Lower leg skin (tissue), 3 donors: ENCODE results near the gene BRAP.

Source experiments
- CTCF ChIP-seq, 3 donors: fragments of 450-650 bp; IDR thresholded peaks; one replicate each; pipeline ENCODE4 v1.5.1; 2016; ENCODE audit warnings: antibody characterized with exemption in 3 of 3, mild to moderate bottlenecking in 3 of 3, moderate library complexity in 2 of 3
- POLR2A ChIP-seq, 2 donors: fragments of 450-650 bp; IDR thresholded peaks; one replicate each; pipeline ENCODE4 v1.6.1; 2016 to 2017; ENCODE audit warnings: antibody characterized with exemption in 2 of 2, mild to moderate bottlenecking in 1 of 2, moderate library complexity in 1 of 2

- TF ChIP-seq CTCF (IDR thresholded peaks at IDR 0.05) (no peak), POLR2A (IDR thresholded peaks at IDR 0.05) (no peak)
Observed at GRCh38 chr12:111606767-111607230, 79.0 kb downstream of the BRAP start.
